Epithelial cell of esophagus (primary cell): ENCODE measurements around the gene COPS9.

Source experiments
- DNase-seq: peaks from one replicate; pipeline ENCODE4 v3.0.0; 2010; ENCODE audit warnings: low read depth
- H3K4me3 ChIP-seq: 2 replicates; pipeline ENCODE4 v1.5.1; 2011; ENCODE audit warnings: mild to moderate bottlenecking, low read length, control low read depth
- CTCF ChIP-seq: IDR thresholded peaks from 2 replicates; pipeline ENCODE4 v1.5.1; 2011; ENCODE audit warnings: low read depth, mild to moderate bottlenecking, low read length, control low read depth, inconsistent platforms; ENCODE audit not compliant: insufficient read depth; ENCODE audit errors: missing control alignments

Gene COPS9

DNA sequence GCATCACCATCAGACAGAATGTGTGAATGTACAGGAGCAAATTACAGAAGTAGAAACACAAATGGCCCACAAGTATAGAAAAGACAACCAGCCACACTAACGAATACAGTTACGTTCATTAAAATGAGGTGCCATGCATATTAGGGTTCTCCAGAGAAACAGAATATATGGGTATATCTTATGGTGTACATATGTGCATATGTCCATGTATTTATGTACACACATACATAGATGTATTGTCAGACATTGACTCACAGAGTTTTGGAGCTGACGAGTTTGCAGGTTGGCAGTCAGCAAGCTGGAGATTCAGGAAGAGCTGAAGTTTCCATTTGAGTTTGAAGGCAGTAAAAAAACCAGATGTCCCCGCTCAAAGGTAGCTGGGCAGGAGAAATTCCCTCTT lies 33.0 kb downstream of the COPS9 start:
- no peak overlapping the region for H3K4me3 ChIP-seq
- TF ChIP-seq CTCF: no peak
- DNase-seq: no peak

GRCh38 chr2:240098349-240098748 lies 37.8 kb downstream of the COPS9 start:
- no peak overlapping the region for H3K4me3 ChIP-seq
- no peak for TF ChIP-seq CTCF
- DNase-seq: no peak

DNA sequence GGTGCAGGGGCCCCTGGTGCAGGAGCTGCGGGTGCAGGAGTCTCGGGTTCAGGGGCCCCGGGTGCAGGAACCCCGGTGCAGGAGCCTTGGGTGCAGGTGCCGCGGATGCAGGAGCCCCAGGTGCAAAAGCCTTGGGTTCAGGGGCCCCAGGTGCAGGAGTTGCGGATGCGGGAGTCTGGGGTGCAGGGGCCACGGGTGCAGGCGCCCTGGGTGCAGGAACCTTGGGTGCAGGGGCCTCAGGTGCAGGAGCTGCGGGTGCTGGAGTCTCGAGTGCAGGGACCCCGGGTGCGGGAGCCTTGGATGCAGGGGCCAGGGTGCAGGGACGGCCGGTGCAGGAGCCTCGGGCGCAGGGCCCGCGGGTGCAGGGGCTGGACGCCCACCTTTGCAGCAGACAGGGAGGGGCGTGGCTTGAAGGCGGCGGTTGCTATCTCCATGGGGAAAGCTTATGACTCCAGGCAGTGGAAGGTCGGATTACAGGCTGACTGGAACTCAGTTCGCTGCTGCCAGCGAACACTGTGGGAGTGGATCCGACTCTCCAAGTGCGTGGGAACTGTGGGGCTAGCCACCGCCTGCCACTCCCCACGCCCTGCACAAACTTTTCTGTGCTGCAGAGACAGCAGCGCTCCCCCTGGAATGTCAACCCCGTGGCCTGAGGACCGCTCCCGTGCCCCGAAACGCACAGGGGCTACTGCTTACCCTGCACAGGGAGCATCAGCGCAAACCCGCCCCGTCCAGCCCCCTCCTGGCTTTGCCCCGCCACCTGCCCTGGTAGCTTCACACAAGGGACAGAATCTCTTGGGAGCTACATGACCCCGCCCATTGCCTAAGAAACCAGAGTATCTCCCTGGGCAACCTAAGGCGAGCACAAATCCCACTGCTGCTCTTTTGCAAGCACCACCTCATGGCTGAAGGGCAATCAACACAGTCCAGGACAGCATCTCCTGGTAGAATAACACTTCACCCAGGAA lies 40.3 kb downstream of the COPS9 start:
- no peak for DNase-seq
- no peak overlapping the region for H3K4me3 ChIP-seq
- TF ChIP-seq CTCF: no peak

DNA sequence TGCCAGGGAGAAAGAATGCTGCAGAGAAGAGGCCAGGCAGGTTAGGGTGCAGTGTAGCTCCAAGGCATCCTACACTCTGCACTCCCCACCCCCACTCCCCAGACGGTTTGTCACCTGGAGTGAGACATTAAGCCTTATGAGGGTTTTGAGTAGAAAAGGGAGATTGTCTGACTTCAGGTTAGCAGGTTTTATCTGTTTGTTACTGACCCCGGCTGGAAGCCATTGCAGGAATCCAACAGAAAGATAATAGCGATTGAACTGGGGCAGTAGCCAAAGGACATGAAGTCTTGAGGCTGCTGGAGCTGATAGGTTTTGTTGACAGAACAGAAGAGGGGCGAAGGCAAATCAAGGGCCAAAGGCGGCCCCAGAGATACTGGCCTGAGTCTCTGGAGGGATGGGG lies 46.8 kb downstream of the COPS9 start:
- TF ChIP-seq CTCF: no peak

DNA sequence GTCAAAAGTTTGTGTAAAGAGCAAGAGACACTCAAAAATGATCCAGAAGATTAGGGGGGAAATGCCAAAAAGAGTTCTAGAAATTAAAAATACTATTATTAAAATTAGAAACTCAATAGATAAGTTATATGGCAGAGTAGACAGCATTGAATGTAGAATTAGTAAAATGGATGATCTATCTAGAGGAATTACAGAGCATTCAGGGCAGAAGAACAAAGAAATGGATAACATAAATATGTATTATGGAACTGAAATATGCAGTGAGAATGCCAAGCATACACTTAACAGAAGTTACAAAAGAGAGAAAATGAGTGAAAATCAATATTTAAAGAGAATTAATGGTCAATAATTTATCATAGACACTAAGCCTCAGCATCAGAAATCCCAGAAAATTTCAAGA lies 49.5 kb downstream of the COPS9 start:
- TF ChIP-seq CTCF: no peak
- no peak overlapping the region for H3K4me3 ChIP-seq
- DNase-seq: no peak

More for the DNA sequence above, 46.8 kb downstream of the COPS9 start:
- H3K4me3 ChIP-seq: no peak overlapping the region
- peak; percentile 4 for DNase-seq
